Erythroblast (primary cell): ENCODE data around the gene MYO5C.

Source experiments
- GATA1 ChIP-seq: IDR thresholded peaks from 2 replicates; pipeline ENCODE4 v1.6.1; 2011; ENCODE audit warnings: low read depth, mild to moderate bottlenecking, control low read depth, low read length, moderate library complexity
- POLR2A ChIP-seq: IDR thresholded peaks from 2 replicates; pipeline ENCODE4 v1.6.1; 2011; ENCODE audit warnings: mild to moderate bottlenecking, low read length

DNA sequence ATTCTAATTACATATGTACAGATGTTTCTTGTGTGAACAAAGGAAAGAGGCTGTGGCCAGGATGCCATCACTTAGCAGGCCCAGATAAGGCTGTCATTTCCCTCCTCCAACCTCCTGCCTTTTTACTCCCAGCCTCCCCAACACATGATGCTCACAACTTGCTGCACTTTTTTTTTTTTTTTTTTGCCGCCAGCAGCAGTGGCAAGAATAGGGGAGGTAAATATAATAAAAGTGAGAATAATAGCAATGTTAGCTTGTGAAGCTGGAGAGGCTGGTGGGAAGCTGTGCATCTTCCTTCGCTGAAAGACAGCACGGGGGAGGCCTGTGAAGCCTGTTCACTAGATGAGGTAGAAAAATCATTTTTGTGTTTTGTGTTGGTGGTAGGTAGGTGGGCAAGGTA lies 42.5 kb upstream of the MYO5C start:
- TF ChIP-seq POLR2A (no peak), GATA1 (no peak)
